DND-41 (cell line): ENCODE data around the gene CARD14.

Experiments used
- ATAC-seq: fragments of 200-7000 bp; cut with Tn5 transposase; 3 replicates; pipeline ENCODE4 v1.9.1; 2021; ENCODE audit warnings: low read depth; ENCODE audit not compliant: insufficient read depth
- DNase-seq: peaks from one replicate; pipeline ENCODE4 v3.0.0-alpha.2; 2020
- H2AFZ ChIP-seq: 2 replicates; pipeline ENCODE4 v1.6.0; 2012; ENCODE audit warnings: low read depth, low read length
- H3K27ac ChIP-seq: 2 replicates; pipeline ENCODE4 v1.5.1; 2012; ENCODE audit warnings: low read length, inconsistent platforms
- H3K27me3 ChIP-seq: fragments of 200-600 bp; sonication (generic); 2 replicates; pipeline ENCODE4 v1.6.0; 2012; ENCODE audit warnings: low read length, mild to moderate bottlenecking, inconsistent platforms; ENCODE audit not compliant: insufficient read depth, poor library complexity
- H3K36me3 ChIP-seq: 2 replicates; pipeline ENCODE4 v1.5.1; 2012; ENCODE audit warnings: low read length, inconsistent platforms; ENCODE audit not compliant: insufficient read depth
- H3K4me1 ChIP-seq: 2 replicates; pipeline ENCODE4 v1.5.1; 2012; ENCODE audit warnings: mild to moderate bottlenecking, low read length; ENCODE audit not compliant: insufficient read depth
- H3K4me2 ChIP-seq: 2 replicates; pipeline ENCODE4 v1.6.0; 2012; ENCODE audit warnings: mild to moderate bottlenecking, moderate library complexity, low read length, inconsistent platforms; ENCODE audit not compliant: insufficient read depth
- H3K4me3 ChIP-seq, 2 experiments: fragments of 200-600 bp in 1 of 2; shearing (Covaris generic) in 1 of 2; 2 replicates each; pipeline ENCODE4 v1.5.1; 2012 to 2016; ENCODE audit warnings: inconsistent platforms in 2 of 2, low read length in 2 of 2, mild to moderate bottlenecking in 2 of 2, low read depth in 1 of 2, moderate library complexity in 1 of 2
- H3K79me2 ChIP-seq: 2 replicates; pipeline ENCODE4 v1.6.0; 2012; ENCODE audit warnings: low read length, inconsistent platforms; ENCODE audit not compliant: insufficient read depth
- H3K9ac ChIP-seq: 2 replicates; pipeline ENCODE4 v1.6.0; 2012; ENCODE audit warnings: low read depth, mild to moderate bottlenecking, inconsistent platforms, low read length, moderate library complexity
- H3K9me3 ChIP-seq: 2 replicates; pipeline ENCODE4 v1.5.1; 2012; ENCODE audit warnings: low read length, moderate library complexity, mild to moderate bottlenecking, inconsistent platforms; ENCODE audit not compliant: insufficient read depth, severe bottlenecking
- H4K20me1 ChIP-seq: 2 replicates; pipeline ENCODE4 v1.6.0; 2012; ENCODE audit warnings: low read length; ENCODE audit not compliant: insufficient read depth
- EZH2 ChIP-seq: IDR thresholded peaks from 3 replicates; pipeline ENCODE4 v1.6.1; 2012; ENCODE audit warnings: borderline replicate concordance, low read depth, mild to moderate bottlenecking, moderate library complexity, low read length, inconsistent platforms; ENCODE audit not compliant: severe bottlenecking
- TF ChIP-seq, protein P1 (sequence below): IDR thresholded peaks from 2 replicates; pipeline ENCODE4 v1.5.1; 2012; ENCODE audit warnings: borderline replicate concordance, low read length, moderate library complexity, mild to moderate bottlenecking; ENCODE audit not compliant: poor library complexity, severe bottlenecking; ENCODE audit errors: extremely low read depth

The CARD14 gene

GRCh38 chr17:80182118-80182844 is 12.5 kb downstream of the CARD14 start:
- H3K79me2 ChIP-seq: no peaks in the 10 kb centered on the region
- no peak for TF ChIP-seq EZH2
- TF ChIP-seq, protein P1, sequence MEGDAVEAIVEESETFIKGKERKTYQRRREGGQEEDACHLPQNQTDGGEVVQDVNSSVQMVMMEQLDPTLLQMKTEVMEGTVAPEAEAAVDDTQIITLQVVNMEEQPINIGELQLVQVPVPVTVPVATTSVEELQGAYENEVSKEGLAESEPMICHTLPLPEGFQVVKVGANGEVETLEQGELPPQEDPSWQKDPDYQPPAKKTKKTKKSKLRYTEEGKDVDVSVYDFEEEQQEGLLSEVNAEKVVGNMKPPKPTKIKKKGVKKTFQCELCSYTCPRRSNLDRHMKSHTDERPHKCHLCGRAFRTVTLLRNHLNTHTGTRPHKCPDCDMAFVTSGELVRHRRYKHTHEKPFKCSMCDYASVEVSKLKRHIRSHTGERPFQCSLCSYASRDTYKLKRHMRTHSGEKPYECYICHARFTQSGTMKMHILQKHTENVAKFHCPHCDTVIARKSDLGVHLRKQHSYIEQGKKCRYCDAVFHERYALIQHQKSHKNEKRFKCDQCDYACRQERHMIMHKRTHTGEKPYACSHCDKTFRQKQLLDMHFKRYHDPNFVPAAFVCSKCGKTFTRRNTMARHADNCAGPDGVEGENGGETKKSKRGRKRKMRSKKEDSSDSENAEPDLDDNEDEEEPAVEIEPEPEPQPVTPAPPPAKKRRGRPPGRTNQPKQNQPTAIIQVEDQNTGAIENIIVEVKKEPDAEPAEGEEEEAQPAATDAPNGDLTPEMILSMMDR: no peak
- peaks cover 3% of the 10 kb centered on the region; the same call in 1 of the 2 replicates for H4K20me1 ChIP-seq
- peaks cover 9% of the 10 kb centered on the region for H3K27me3 ChIP-seq
- H3K9ac ChIP-seq: no peak overlapping the region
- no peak overlapping the region for H2AFZ ChIP-seq
- no peak overlapping the region for H3K27ac ChIP-seq
- no peak overlapping the region for H3K4me2 ChIP-seq
- DNase-seq (no peak), ATAC-seq (no peak)
- no peaks in the 10 kb centered on the region for H3K4me1 ChIP-seq
- H3K9me3 ChIP-seq: no peaks in the 10 kb centered on the region
- H3K4me3 ChIP-seq: no peak overlapping the region
- no peaks in the 10 kb centered on the region for H3K36me3 ChIP-seq

DNA sequence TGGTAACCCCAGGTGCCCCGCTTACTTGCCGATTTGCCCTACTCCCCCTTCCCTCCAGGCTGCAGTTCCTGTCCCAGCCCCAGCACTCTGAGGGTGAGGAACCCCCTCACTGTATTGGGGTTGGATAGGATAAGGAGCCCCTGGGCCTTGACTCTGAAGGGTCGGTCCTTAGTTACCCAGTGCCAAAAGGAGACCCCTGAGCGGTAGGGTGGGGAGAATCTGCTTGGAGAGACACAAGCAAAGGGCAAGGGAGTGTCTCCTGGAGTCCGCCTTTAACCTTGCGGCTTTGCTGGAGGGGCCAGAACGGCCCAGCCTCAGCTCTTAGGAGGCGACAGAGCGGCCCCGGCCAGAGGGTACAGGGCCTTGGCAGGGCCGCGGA is 13.0 kb downstream of the CARD14 start:
- H4K20me1 ChIP-seq: peaks cover 3% of the 10 kb centered on the region; the same call in 1 of the 2 replicates
- no peak overlapping the region for H3K4me2 ChIP-seq
- H3K27me3 ChIP-seq: peaks cover 8% of the 10 kb centered on the region
- H3K4me1 ChIP-seq: no peaks in the 10 kb centered on the region
- H3K79me2 ChIP-seq: no peaks in the 10 kb centered on the region
- no peak for TF ChIP-seq EZH2
- TF ChIP-seq, protein P1: no peak
- no peaks in the 10 kb centered on the region for H3K36me3 ChIP-seq
- H3K9ac ChIP-seq: no peak overlapping the region
- no peak overlapping the region for H3K27ac ChIP-seq
- ATAC-seq (no peak), DNase-seq (no peak)
- no peak overlapping the region for H3K4me3 ChIP-seq
- no peak overlapping the region for H2AFZ ChIP-seq
- H3K9me3 ChIP-seq: no peaks in the 10 kb centered on the region

DNA sequence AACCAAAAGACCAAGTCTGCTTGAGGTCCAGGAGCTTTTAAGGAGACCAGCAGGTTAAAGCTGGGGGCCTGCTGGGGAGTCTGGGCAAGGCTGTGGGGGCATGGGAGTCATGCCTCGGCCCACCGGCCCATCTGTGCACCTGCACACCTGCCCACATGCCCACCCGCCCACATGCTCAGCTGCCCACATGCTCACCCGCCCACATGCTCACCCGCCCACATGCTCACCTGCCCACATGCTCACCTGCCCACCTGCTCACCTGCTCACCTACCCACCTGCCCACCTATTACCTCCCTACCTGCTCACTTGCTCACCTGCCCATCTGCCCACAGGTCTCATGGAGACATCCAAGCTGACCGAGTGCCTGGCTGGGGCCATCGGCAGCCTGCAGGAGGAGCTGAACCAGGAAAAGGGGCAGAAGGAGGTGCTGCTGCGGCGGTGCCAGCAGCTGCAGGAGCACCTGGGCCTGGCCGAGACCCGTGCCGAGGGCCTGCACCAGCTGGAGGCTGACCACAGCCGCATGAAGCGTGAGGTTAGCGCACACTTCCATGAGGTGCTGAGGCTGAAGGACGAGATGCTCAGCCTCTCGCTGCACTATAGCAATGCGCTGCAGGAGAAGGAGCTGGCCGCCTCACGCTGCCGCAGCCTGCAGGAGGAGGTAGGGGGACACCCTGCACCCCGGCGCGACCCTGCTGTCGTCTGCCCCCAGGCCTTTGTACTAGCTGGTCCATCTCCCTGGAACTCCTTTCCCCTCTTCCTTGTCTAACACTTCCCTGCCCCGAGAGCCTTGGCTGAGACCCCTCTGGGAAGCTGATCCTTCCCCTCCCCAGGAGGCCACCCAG is 14.0 kb downstream of the CARD14 start:
- H3K36me3 ChIP-seq: no peaks in the 10 kb centered on the region
- no peak for DNase-seq
- TF ChIP-seq EZH2: no peak
- TF ChIP-seq, protein P1: no peak
- H3K27ac ChIP-seq: no peak overlapping the region
- H3K4me2 ChIP-seq: no peak overlapping the region
- H3K27me3 ChIP-seq: peaks cover 5% of the 10 kb centered on the region
- no peaks in the 10 kb centered on the region for H3K4me1 ChIP-seq
- no peaks in the 10 kb centered on the region for H3K79me2 ChIP-seq
- no peaks in the 10 kb centered on the region for H3K9me3 ChIP-seq
- H2AFZ ChIP-seq: no peak overlapping the region
- ATAC-seq: no peak
- H3K9ac ChIP-seq: no peak overlapping the region
- peaks cover 3% of the 10 kb centered on the region; the same call in 1 of the 2 replicates for H4K20me1 ChIP-seq
- H3K4me3 ChIP-seq: no peak overlapping the region
